HepG2 (cell line): Measurements from ENCODE around the gene IRX3. TPM values are rescaled to one million over a fixed set of nuclear protein-coding genes. Genes with fewer than 3 reads are reported as not detected.

Experiments
- GATAD2A ChIP-seq: IDR thresholded peaks from 2 replicates; pipeline ENCODE4 v1.6.1; 2016
- IKZF4 ChIP-seq: sonication (generic); formaldehyde crosslinking; IDR thresholded peaks from 2 replicates; pipeline ENCODE4 v1.5.1; 2020; ENCODE audit warnings: borderline replicate concordance, mild to moderate bottlenecking, low read depth, missing genetic modification reagents; ENCODE audit errors: not compliant biosample characterization
- JDP2 ChIP-seq: sonication (generic); formaldehyde crosslinking; IDR thresholded peaks from 2 replicates; pipeline ENCODE4 v1.8.1; 2022; ENCODE audit warnings: missing genetic modification reagents, borderline replicate concordance
- MED13 ChIP-seq: sonication (generic); formaldehyde crosslinking; IDR thresholded peaks from 2 replicates; pipeline ENCODE4 v1.5.0; 2020; ENCODE audit warnings: missing genetic modification reagents
- MEIS2 ChIP-seq: sonication (generic); formaldehyde crosslinking; IDR thresholded peaks from 2 replicates; pipeline ENCODE4 v1.9.0; 2021; ENCODE audit warnings: mild to moderate bottlenecking, missing genetic modification reagents
- MZF1 ChIP-seq: sonication (generic); formaldehyde crosslinking; IDR thresholded peaks from 2 replicates; pipeline ENCODE4 v1.8.1; 2023; ENCODE audit warnings: mild to moderate bottlenecking, missing genetic modification reagents, borderline replicate concordance
- SIX1 ChIP-seq: sonication (generic); formaldehyde crosslinking; IDR thresholded peaks from 2 replicates; pipeline ENCODE4 v1.4.0; 2020; ENCODE audit warnings: missing genetic modification reagents, borderline replicate concordance
- TBX3 ChIP-seq: fragments of 450-650 bp; IDR thresholded peaks from 2 replicates; pipeline ENCODE4 v1.6.1; 2017; ENCODE audit warnings: antibody characterized with exemption, mild to moderate bottlenecking, inconsistent platforms, borderline replicate concordance
- ZFYVE20 ChIP-seq: sonication (generic); formaldehyde crosslinking; IDR thresholded peaks from 2 replicates; pipeline ENCODE4 v1.8.0; 2023; ENCODE audit warnings: low read depth, mild to moderate bottlenecking, moderate library complexity, missing genetic modification reagents, borderline replicate concordance
- ZKSCAN5 ChIP-seq: sonication (generic); formaldehyde crosslinking; IDR thresholded peaks from 2 replicates; pipeline ENCODE4 v1.5.1; 2020; ENCODE audit warnings: mild to moderate bottlenecking, missing genetic modification reagents
- ZNF335 ChIP-seq: sonication (generic); formaldehyde crosslinking; IDR thresholded peaks from 2 replicates; pipeline ENCODE4 v1.4.0; 2020; ENCODE audit warnings: missing genetic modification reagents
- ZNF572 ChIP-seq: sonication (generic); formaldehyde crosslinking; IDR thresholded peaks from 2 replicates; pipeline ENCODE4 v1.5.1; 2020; ENCODE audit warnings: mild to moderate bottlenecking, missing genetic modification reagents
- ZNF678 ChIP-seq: sonication (generic); formaldehyde crosslinking; IDR thresholded peaks from 2 replicates; pipeline ENCODE4 v1.4.0; 2020; ENCODE audit warnings: mild to moderate bottlenecking, missing genetic modification reagents
- ZNF773 ChIP-seq: sonication (generic); formaldehyde crosslinking; IDR thresholded peaks from 2 replicates; pipeline ENCODE4 v1.4.0; 2020; ENCODE audit warnings: missing genetic modification reagents, borderline replicate concordance
- ZNF792 ChIP-seq: IDR thresholded peaks from 2 replicates; pipeline ENCODE4 v1.6.1; 2016
- polyA plus RNA-seq, 8 experiments: library from polyadenylated mRNA; depleted of rRNA in 3 of 8; stranded (reverse) in 7 of 8; unstranded in 1 of 8; fragments of >200 nt; fragmentation: Illumina TruSeq in 4 of 8; extraction: Trizol in 4 of 8; gene quantifications; 2 replicates each; pipeline versions ENCODE4 v1.2.1 to v1.2.3, GENCODE V29; 2011 to 2016; ENCODE audit warnings: low read depth in 4 of 8, missing spikeins in 1 of 8, mixed read lengths in 1 of 8; ENCODE audit not compliant: insufficient read depth in 1 of 8
- total RNA-seq, 5 experiments: library from RNA; depleted of rRNA; stranded (reverse); fragments of >200 nt; fragmentation: Illumina TruSeq; extraction: Trizol; gene quantifications; 2 replicates each; pipeline ENCODE4 v1.2.3, GENCODE V29; 2016; ENCODE audit warnings: low read depth in 1 of 5
- TF ChIP-seq, protein P1 (sequence below): sonication (generic); formaldehyde crosslinking; IDR thresholded peaks from 2 replicates; pipeline ENCODE4 v1.4.0; 2020; ENCODE audit warnings: mild to moderate bottlenecking, missing genetic modification reagents
- TF ChIP-seq, protein P2 (sequence below): sonication (generic); formaldehyde crosslinking; IDR thresholded peaks from 2 replicates; pipeline ENCODE4 v1.5.0; 2020; ENCODE audit warnings: mild to moderate bottlenecking, missing genetic modification reagents
- TF ChIP-seq, protein P3 (sequence below): sonication (generic); formaldehyde crosslinking; IDR thresholded peaks from 2 replicates; pipeline ENCODE4 v1.4.0; 2020; ENCODE audit warnings: missing genetic modification reagents
- TF ChIP-seq, protein P4 (sequence below): sonication (generic); formaldehyde crosslinking; IDR thresholded peaks from 2 replicates; pipeline ENCODE4 v1.5.0; 2020; ENCODE audit warnings: missing genetic modification reagents

The IRX3 gene
- total and polyA plus RNA-seq, 2 of the 13 experiments (the other 11 are each of a cell fraction or from before 2014, with no cell fraction given) = 9.2 to 16.4 TPM

DNA sequence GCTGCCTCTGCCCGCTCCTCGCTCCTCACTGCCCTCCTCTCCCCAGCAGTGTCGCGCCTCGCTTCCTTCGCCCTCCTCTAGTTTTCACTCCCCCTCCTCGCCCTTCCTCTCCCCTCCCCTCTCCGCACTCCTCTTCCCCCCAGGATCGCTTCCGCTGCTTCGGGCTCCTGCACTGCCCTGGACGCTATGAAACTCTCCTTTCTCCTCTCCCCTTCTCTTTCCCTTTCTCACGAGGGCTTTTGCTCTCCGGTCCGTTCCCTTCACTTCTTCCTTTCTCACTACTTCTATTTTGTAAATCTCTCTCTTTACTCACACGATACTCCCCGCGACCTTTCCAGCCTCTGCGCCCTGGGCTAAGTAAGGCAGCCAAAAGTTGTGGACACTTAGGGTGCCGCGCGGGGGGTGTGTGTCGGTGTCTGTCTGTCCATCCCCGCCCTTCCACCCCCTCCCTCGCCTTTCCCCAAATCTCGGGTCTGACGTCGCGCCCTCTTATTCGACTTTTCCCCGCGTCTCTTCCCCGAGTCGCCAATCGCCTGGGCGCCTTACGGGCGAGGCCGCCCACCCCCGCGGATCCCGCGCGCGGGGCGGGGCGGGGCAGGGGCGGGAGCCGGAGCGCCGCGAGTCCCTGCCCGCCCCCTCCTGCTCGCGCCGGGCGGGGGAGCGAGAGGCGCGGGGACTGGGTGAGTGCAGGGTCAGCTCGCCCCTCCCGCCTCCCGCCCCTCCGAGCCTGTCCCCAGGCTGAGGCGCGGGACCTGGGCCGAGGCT, at the start of gene IRX3 (continued):
- TF ChIP-seq, protein P1, sequence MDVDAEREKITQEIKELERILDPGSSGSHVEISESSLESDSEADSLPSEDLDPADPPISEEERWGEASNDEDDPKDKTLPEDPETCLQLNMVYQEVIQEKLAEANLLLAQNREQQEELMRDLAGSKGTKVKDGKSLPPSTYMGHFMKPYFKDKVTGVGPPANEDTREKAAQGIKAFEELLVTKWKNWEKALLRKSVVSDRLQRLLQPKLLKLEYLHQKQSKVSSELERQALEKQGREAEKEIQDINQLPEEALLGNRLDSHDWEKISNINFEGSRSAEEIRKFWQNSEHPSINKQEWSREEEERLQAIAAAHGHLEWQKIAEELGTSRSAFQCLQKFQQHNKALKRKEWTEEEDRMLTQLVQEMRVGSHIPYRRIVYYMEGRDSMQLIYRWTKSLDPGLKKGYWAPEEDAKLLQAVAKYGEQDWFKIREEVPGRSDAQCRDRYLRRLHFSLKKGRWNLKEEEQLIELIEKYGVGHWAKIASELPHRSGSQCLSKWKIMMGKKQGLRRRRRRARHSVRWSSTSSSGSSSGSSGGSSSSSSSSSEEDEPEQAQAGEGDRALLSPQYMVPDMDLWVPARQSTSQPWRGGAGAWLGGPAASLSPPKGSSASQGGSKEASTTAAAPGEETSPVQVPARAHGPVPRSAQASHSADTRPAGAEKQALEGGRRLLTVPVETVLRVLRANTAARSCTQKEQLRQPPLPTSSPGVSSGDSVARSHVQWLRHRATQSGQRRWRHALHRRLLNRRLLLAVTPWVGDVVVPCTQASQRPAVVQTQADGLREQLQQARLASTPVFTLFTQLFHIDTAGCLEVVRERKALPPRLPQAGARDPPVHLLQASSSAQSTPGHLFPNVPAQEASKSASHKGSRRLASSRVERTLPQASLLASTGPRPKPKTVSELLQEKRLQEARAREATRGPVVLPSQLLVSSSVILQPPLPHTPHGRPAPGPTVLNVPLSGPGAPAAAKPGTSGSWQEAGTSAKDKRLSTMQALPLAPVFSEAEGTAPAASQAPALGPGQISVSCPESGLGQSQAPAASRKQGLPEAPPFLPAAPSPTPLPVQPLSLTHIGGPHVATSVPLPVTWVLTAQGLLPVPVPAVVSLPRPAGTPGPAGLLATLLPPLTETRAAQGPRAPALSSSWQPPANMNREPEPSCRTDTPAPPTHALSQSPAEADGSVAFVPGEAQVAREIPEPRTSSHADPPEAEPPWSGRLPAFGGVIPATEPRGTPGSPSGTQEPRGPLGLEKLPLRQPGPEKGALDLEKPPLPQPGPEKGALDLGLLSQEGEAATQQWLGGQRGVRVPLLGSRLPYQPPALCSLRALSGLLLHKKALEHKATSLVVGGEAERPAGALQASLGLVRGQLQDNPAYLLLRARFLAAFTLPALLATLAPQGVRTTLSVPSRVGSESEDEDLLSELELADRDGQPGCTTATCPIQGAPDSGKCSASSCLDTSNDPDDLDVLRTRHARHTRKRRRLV (CRISPR knock-in tag) = no peak
- TF ChIP-seq, protein P2, sequence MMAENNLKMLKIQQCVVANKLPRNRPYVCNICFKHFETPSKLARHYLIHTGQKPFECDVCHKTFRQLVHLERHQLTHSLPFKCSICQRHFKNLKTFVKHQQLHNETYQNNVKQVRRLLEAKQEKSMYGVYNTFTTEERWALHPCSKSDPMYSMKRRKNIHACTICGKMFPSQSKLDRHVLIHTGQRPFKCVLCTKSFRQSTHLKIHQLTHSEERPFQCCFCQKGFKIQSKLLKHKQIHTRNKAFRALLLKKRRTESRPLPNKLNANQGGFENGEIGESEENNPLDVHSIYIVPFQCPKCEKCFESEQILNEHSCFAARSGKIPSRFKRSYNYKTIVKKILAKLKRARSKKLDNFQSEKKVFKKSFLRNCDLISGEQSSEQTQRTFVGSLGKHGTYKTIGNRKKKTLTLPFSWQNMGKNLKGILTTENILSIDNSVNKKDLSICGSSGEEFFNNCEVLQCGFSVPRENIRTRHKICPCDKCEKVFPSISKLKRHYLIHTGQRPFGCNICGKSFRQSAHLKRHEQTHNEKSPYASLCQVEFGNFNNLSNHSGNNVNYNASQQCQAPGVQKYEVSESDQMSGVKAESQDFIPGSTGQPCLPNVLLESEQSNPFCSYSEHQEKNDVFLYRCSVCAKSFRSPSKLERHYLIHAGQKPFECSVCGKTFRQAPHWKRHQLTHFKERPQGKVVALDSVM (CRISPR knock-in tag) = no peak
- TF ChIP-seq ZNF773 (CRISPR knock-in tag) (no peak), IKZF4 (CRISPR knock-in tag) (no peak), GATAD2A (CRISPR knock-in tag) (peak; percentile 57; the same call in 1 of the 2 replicates), TBX3 (peak; percentile 9; the same call in 1 of the 2 replicates), MED13 (CRISPR knock-in tag) (0 out of 2 replicates have a peak, but pooled peaks have one; percentile 38), ZFYVE20 (CRISPR knock-in tag) (no peak), ZNF572 (CRISPR knock-in tag) (peak; percentile 33; the same call in 1 of the 2 replicates), MZF1 (no peak), ZNF335 (no peak), SIX1 (CRISPR knock-in tag) (no peak), JDP2 (CRISPR knock-in tag) (no peak), ZNF678 (CRISPR knock-in tag) (no peak), ZKSCAN5 (peak; percentile 69; the same call in 1 of the 2 replicates), ZNF792 (CRISPR knock-in tag) (no peak; the same call in 1 of the 2 replicates), MEIS2 (CRISPR knock-in tag) (no peak)
- TF ChIP-seq, protein P3, sequence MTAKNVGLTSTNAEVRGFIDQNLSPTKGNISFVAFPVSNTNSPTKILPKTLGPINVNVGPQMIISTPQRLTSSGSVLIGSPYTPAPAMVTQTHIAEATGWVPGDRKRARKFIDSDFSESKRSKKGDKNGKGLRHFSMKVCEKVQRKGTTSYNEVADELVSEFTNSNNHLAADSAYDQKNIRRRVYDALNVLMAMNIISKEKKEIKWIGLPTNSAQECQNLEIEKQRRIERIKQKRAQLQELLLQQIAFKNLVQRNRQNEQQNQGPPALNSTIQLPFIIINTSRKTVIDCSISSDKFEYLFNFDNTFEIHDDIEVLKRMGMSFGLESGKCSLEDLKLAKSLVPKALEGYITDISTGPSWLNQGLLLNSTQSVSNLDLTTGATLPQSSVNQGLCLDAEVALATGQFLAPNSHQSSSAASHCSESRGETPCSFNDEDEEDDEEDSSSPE (CRISPR knock-in tag) = peak; percentile 46
- TF ChIP-seq, protein P4, sequence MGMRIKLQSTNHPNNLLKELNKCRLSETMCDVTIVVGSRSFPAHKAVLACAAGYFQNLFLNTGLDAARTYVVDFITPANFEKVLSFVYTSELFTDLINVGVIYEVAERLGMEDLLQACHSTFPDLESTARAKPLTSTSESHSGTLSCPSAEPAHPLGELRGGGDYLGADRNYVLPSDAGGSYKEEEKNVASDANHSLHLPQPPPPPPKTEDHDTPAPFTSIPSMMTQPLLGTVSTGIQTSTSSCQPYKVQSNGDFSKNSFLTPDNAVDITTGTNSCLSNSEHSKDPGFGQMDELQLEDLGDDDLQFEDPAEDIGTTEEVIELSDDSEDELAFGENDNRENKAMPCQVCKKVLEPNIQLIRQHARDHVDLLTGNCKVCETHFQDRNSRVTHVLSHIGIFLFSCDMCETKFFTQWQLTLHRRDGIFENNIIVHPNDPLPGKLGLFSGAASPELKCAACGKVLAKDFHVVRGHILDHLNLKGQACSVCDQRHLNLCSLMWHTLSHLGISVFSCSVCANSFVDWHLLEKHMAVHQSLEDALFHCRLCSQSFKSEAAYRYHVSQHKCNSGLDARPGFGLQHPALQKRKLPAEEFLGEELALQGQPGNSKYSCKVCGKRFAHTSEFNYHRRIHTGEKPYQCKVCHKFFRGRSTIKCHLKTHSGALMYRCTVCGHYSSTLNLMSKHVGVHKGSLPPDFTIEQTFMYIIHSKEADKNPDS (CRISPR knock-in tag) = no peak
